Measurements from ENCODE around the gene HOXB7. TPM values are rescaled to one million over a fixed set of nuclear protein-coding genes. Genes with fewer than 3 reads are reported as not detected.

Gene HOXB7
- total and polyA plus RNA-seq, 2 experiments from 2014 or later: not detected

DNA sequence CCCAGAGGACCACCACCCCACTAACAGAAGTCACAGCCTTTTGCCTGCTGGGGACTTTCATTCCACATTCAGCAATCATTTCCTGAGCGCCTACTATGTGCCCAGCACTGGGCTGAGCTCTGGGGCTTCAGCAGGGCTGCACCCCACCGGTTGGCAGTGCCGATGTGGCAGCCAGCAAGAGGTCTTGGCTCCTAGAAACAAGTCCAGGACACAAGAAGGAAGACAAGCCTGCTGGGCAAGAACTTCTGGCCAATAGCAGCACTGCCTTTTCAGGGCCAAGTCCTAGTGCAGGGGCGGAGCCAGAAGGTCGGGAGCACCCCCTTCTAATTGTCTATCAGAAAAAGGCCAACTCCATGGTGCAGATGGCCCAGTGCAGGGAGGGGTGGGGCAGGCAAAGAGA, 28.3 kb upstream of the HOXB7 start (continued):
- TF ChIP-seq, protein P1, sequence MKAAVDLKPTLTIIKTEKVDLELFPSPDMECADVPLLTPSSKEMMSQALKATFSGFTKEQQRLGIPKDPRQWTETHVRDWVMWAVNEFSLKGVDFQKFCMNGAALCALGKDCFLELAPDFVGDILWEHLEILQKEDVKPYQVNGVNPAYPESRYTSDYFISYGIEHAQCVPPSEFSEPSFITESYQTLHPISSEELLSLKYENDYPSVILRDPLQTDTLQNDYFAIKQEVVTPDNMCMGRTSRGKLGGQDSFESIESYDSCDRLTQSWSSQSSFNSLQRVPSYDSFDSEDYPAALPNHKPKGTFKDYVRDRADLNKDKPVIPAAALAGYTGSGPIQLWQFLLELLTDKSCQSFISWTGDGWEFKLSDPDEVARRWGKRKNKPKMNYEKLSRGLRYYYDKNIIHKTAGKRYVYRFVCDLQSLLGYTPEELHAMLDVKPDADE (IDR thresholded peaks at IDR 0.05): no peak
- TF ChIP-seq, protein P2, sequence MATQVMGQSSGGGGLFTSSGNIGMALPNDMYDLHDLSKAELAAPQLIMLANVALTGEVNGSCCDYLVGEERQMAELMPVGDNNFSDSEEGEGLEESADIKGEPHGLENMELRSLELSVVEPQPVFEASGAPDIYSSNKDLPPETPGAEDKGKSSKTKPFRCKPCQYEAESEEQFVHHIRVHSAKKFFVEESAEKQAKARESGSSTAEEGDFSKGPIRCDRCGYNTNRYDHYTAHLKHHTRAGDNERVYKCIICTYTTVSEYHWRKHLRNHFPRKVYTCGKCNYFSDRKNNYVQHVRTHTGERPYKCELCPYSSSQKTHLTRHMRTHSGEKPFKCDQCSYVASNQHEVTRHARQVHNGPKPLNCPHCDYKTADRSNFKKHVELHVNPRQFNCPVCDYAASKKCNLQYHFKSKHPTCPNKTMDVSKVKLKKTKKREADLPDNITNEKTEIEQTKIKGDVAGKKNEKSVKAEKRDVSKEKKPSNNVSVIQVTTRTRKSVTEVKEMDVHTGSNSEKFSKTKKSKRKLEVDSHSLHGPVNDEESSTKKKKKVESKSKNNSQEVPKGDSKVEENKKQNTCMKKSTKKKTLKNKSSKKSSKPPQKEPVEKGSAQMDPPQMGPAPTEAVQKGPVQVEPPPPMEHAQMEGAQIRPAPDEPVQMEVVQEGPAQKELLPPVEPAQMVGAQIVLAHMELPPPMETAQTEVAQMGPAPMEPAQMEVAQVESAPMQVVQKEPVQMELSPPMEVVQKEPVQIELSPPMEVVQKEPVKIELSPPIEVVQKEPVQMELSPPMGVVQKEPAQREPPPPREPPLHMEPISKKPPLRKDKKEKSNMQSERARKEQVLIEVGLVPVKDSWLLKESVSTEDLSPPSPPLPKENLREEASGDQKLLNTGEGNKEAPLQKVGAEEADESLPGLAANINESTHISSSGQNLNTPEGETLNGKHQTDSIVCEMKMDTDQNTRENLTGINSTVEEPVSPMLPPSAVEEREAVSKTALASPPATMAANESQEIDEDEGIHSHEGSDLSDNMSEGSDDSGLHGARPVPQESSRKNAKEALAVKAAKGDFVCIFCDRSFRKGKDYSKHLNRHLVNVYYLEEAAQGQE (IDR thresholded peaks at IDR 0.05; ENCODE audit: unreplicated experiment): no peak
- TF ChIP-seq ZNF331 (CRISPR knock-in tag; IDR thresholded peaks at IDR 0.05; ENCODE audit: low read depth): no peak
- no peak for TF ChIP-seq EZH2 (IDR thresholded peaks at IDR 0.05; ENCODE audit: low read depth, unreplicated experiment)

DNA sequence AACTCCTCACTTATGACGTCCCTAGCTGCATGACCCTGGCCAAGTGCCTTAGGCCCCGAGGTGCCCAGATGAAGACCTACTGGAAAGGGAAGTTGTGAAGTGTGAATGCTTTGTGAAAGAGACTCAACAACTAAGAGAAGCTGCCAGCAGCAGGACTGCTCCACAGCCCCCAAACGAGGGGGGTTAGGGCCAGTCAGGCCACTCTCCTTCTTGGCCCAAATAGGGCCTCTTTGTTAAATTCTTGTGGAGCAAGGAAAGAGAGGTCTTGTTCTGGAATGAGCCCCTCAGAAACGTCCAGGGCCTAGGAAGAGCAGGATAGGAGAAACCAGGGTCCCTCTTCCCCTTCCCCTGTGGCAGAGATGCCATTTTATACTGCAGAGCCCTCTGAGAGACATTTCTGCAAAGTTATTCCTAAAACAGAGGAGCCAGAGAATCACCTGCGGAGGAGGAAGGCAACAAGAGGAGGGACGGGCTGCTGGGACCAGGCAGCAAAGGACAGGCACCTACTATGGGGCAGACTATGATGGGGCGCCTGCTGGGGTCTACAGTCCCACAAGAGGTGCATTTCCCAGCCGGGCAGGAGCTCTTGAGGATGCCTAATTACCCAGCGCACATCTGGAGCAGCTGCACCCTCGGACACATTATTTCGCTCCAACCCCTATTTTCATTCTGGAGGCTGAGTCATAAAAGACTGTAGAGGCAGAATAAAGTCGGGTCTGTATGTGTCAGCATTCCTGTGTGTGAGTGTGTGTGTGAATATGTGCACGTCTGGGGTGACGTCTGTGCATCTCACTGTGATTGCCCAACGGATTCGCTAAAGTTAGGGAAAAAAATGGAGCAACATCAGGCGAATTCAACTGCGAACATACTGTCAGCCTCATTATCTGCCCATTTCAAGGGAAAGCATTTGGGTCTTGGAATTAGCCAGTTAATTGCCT, 26.8 kb upstream of the HOXB7 start:
- Mint-ChIP-seq H3K36me3 (ENCODE audit: low read depth) (no peaks in the 10 kb centered on the region), H3K9me3 (peaks cover 3% of the 10 kb centered on the region), H3K4me1 (peaks cover 16% of the 10 kb centered on the region), H3K4me3 (no peak overlapping the region), H3K27ac (no peak overlapping the region), H3K27me3 (ENCODE audit: insufficient read depth, low read depth, poor library complexity) (peaks cover 100% of the 10 kb centered on the region)
- no peaks in the 10 kb centered on the region for H3K9me2 ChIP-seq (ENCODE audit: insufficient read depth)
- no peaks in the 10 kb centered on the region for H3K36me3 ChIP-seq (ENCODE audit: insufficient read depth)
- peaks cover 46% of the 10 kb centered on the region for H3F3A ChIP-seq (replicated peaks; ENCODE audit: low read depth)
- DNase-seq (ENCODE audit: low spot score): peak; percentile 1
- H3K4me3 ChIP-seq: no peak overlapping the region
- H2AFZ ChIP-seq: no peak overlapping the region
- H3K27ac ChIP-seq (ENCODE audit: low read depth): no peak overlapping the region
- no peaks in the 10 kb centered on the region for H3K79me2 ChIP-seq (replicated peaks; ENCODE audit: insufficient read depth)
- no peak overlapping the region for H3K4me2 ChIP-seq
- H4K20me1 ChIP-seq (replicated peaks; ENCODE audit: insufficient read depth): peaks cover 65% of the 10 kb centered on the region
- peaks cover 100% of the 10 kb centered on the region for H3K27me3 ChIP-seq (ENCODE audit: insufficient read depth)
- peaks cover 21% of the 10 kb centered on the region for H3K4me1 ChIP-seq (ENCODE audit: insufficient read depth)
- ATAC-seq: no peak
- TF ChIP-seq JUNB (IDR thresholded peaks at IDR 0.05; ENCODE audit: unreplicated experiment) (no peak), EZH2 (IDR thresholded peaks at IDR 0.05; ENCODE audit: low read depth, unreplicated experiment) (peak; percentile 51)

Measured in GM23338 (cell line).